HL-60 (cell line): ENCODE data around the gene AKTIP.
A peak's percentile ranks its signal among the peaks of the same experiment; 100 is the strongest.

Source experiments
- DNase-seq, 2 experiments: peaks; one replicate each; pipeline ENCODE4 v3.0.0-alpha.2; 2010 to 2020; ENCODE audit warnings: low read depth in 1 of 2, low spot score in 1 of 2
- H3K27ac ChIP-seq: fragments of 250-450 bp; sonication (Bioruptor Pico); replicated peaks from 2 replicates; pipeline ENCODE4 v1.5.1; 2020; ENCODE audit warnings: mild to moderate bottlenecking, moderate library complexity
- H3K27me3 ChIP-seq: fragments of 250-450 bp; sonication (Bioruptor Pico); 2 replicates; pipeline ENCODE4 v1.5.1; 2021; ENCODE audit warnings: mild to moderate bottlenecking, moderate library complexity; ENCODE audit not compliant: insufficient read depth, poor library complexity, severe bottlenecking
- H3K4me3 ChIP-seq: replicated peaks from 2 replicates; pipeline ENCODE4 v1.5.1; 2011; ENCODE audit warnings: mild to moderate bottlenecking, control low read depth, low read length; ENCODE audit not compliant: insufficient read depth
- GABPA ChIP-seq: IDR thresholded peaks from 2 replicates; pipeline ENCODE4 v1.6.1; 2012; ENCODE audit warnings: low read depth
- POLR2AphosphoS5 ChIP-seq: IDR thresholded peaks from 2 replicates; pipeline ENCODE4 v1.6.1; 2012; ENCODE audit warnings: low read depth
- SPI1 ChIP-seq: IDR thresholded peaks from 2 replicates; pipeline ENCODE4 v1.6.1; 2012; ENCODE audit warnings: low read depth, mild to moderate bottlenecking, borderline replicate concordance
- TF ChIP-seq, protein P1 (sequence below): IDR thresholded peaks from 2 replicates; pipeline ENCODE4 v1.6.1; 2012; ENCODE audit warnings: low read depth; ENCODE audit not compliant: insufficient replicate concordance
- TF ChIP-seq, protein P2 (sequence below): IDR thresholded peaks from one replicate; pipeline ENCODE4 v1.5.1; 2011; ENCODE audit warnings: low read length, control low read depth, inconsistent platforms; ENCODE audit not compliant: insufficient read depth

Gene AKTIP

DNA sequence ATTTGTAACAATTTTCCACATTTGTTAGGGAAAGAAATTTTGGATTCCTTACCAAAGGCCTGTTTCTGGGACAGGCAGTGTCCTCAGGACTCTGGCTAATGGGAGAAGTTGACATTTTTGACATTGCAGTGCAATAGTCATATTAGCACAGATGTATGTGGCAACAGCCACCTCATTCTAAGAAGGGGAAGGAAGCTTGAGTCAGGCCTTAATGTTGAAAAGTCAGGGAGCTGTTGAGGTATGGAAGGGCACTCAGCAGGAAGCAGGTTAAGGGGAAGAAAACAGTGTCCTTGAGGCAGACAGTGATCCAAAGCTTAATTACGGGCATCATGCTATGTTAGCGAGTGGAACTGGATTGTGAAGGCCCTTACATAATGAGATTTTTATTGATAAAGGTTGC is 20.9 kb downstream of the AKTIP start:
- DNase-seq = peak; percentile 80 to 92
- peak; percentile 55; the same call in 1 of the 2 replicates for TF ChIP-seq SPI1
- no peak for TF ChIP-seq GABPA
- TF ChIP-seq POLR2AphosphoS5 = peak; percentile 62; the same call in 1 of the 2 replicates
- Histone ChIP-seq H3K4me3 (no peak overlapping the region), H3K27me3 (no peaks in the 10 kb centered on the region), H3K27ac (peak overlapping the region; percentile 68)

DNA sequence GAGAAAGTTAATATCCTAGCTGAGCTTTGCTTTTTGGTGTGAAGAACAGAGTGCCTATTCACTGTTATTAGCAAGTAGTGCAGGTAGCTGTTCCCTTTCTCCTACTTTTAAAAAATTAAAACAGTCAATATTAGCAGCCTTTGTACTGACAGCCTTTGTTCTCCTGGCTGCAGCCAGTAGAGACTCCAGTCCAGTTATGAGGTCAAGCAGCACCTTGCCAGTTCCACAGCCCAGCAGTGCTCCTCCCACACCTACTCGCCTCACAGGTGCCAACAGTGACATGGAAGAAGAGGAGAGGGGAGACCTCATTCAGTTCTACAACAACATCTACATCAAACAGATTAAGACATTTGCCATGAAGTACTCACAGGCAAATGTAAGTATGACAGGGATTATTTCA is 22.6 kb downstream of the AKTIP start:
- TF ChIP-seq, protein P1, sequence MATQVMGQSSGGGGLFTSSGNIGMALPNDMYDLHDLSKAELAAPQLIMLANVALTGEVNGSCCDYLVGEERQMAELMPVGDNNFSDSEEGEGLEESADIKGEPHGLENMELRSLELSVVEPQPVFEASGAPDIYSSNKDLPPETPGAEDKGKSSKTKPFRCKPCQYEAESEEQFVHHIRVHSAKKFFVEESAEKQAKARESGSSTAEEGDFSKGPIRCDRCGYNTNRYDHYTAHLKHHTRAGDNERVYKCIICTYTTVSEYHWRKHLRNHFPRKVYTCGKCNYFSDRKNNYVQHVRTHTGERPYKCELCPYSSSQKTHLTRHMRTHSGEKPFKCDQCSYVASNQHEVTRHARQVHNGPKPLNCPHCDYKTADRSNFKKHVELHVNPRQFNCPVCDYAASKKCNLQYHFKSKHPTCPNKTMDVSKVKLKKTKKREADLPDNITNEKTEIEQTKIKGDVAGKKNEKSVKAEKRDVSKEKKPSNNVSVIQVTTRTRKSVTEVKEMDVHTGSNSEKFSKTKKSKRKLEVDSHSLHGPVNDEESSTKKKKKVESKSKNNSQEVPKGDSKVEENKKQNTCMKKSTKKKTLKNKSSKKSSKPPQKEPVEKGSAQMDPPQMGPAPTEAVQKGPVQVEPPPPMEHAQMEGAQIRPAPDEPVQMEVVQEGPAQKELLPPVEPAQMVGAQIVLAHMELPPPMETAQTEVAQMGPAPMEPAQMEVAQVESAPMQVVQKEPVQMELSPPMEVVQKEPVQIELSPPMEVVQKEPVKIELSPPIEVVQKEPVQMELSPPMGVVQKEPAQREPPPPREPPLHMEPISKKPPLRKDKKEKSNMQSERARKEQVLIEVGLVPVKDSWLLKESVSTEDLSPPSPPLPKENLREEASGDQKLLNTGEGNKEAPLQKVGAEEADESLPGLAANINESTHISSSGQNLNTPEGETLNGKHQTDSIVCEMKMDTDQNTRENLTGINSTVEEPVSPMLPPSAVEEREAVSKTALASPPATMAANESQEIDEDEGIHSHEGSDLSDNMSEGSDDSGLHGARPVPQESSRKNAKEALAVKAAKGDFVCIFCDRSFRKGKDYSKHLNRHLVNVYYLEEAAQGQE = no peak
- no peak for TF ChIP-seq SPI1
- TF ChIP-seq POLR2AphosphoS5 = no peak
- TF ChIP-seq, protein P2, sequence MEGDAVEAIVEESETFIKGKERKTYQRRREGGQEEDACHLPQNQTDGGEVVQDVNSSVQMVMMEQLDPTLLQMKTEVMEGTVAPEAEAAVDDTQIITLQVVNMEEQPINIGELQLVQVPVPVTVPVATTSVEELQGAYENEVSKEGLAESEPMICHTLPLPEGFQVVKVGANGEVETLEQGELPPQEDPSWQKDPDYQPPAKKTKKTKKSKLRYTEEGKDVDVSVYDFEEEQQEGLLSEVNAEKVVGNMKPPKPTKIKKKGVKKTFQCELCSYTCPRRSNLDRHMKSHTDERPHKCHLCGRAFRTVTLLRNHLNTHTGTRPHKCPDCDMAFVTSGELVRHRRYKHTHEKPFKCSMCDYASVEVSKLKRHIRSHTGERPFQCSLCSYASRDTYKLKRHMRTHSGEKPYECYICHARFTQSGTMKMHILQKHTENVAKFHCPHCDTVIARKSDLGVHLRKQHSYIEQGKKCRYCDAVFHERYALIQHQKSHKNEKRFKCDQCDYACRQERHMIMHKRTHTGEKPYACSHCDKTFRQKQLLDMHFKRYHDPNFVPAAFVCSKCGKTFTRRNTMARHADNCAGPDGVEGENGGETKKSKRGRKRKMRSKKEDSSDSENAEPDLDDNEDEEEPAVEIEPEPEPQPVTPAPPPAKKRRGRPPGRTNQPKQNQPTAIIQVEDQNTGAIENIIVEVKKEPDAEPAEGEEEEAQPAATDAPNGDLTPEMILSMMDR = no peak
- TF ChIP-seq GABPA = no peak

DNA sequence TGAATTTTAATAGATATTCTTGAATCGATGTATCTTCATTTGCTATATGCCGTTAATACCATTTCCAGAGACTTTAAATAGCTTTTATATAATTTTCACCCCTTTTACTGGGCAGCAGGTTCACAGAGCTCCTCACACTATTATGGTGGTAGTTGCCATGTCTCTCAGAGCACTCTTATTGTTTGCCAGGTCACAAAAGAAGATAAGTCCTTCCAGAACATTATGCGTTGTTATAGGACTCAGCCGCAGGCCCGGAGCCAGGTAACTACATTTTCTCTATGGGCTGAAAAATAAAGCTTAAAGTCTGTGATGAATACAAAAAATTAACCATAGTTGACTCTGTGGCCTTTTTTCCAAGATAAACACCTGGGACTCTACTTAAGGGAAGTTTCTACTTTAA is 24.0 kb downstream of the AKTIP start:
- no peak for TF ChIP-seq GABPA
- TF ChIP-seq, protein P1 = no peak
- TF ChIP-seq, protein P2 = no peak
- TF ChIP-seq SPI1 = no peak
- TF ChIP-seq POLR2AphosphoS5 = no peak
- no peak overlapping the region for H3K4me3 ChIP-seq
- no peaks in the 10 kb centered on the region for H3K27me3 ChIP-seq
- no peak for DNase-seq
- no peak overlapping the region for H3K27ac ChIP-seq

More for the DNA sequence above, 22.6 kb downstream of the AKTIP start:
- Histone ChIP-seq H3K4me3 (no peak overlapping the region), H3K27ac (peak overlapping the region; percentile 68), H3K27me3 (no peaks in the 10 kb centered on the region)
- DNase-seq = no peak

DNA sequence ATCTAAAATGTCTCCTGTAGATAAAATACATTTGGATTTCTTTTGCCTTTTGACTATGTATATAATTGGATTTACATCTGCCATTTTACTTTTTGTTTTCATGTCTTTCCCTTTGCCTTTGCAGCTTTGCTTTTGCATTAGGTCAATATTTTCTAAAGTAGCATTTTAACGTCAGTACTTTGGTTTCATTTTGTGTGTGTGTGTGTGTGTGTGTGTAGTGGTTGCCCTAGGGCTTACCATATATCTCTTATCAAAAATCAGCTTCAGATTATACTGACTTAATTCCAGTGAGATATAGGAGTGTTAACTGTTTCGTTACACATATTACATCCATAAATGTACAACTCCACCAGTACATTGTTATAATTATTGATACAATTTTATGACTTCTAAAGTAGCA is 26.1 kb downstream of the AKTIP start:
- H3K4me3 ChIP-seq = no peak overlapping the region
- no peak overlapping the region for H3K27ac ChIP-seq
- TF ChIP-seq SPI1 (no peak), GABPA (no peak), POLR2AphosphoS5 (no peak)
- TF ChIP-seq, protein P2 = no peak
- TF ChIP-seq, protein P1 = no peak
- no peak for DNase-seq
- no peaks in the 10 kb centered on the region for H3K27me3 ChIP-seq
